ENCODE measurements around the gene SH2D1A.

SH2D1A gene

DNA sequence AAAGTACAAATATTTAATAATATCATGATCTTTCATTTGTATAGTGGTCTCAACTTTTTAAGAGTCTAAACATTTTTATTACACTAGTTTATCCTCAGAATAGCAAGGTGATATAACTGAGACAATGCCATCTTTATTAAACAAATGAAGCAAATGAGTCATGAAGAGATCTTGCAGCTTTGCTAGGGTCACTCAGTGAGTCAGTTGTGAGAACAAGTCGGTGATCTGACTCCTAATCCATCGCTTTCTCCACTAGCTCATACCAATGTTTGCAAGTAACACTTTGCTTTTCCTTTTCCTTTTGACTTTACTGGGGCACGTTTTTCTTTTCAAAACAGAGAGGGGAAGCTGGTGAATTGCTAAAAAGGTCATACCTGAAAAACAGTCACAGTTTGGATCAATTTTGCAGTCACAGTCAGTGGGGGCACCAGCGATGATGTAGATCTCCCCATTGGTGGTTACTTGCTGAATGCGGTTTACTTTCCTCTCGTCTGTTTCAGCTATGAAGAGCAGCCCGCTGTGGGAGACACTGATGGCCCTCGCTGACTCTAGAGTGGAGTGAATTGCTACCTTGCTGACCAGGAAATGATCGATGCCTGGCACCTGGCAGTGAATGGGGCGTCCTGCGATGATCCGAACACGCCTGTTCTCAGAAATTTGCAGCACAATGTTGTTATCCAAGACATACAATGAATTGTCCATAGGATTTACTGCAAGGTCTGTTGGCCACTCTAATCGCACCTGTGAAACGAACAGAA is 75.7 kb downstream of the SH2D1A start:
- DNase-seq (ENCODE audit: low read depth), result no peak

Measured in stimulated activated CD8-positive, alpha-beta memory T cell treated with anti-CD3 and anti-CD28 coated beads, Interleukin-15, amount 100 ng/mL, for 1 hour (primary cell).